ENCODE measurements around the gene IFNAR2.

The IFNAR2 gene

GRCh38 chr21:33266050-33266788 is 36.5 kb downstream of the IFNAR2 start, which contains the start of gene IL10RB (continued):
- TF ChIP-seq ZBTB11 (tag by site-specific recombination; conservative IDR thresholded peaks at IDR 0.05; ENCODE audit: low read depth) (peak; percentile 80), ZNF621 (tag by site-specific recombination; IDR thresholded peaks at IDR 0.05) (no peak), ZNF10 (tag by site-specific recombination; IDR thresholded peaks at IDR 0.05) (0 out of 2 replicates have a peak, but pooled peaks have one; percentile 34), ZBTB8A (tag by site-specific recombination; IDR thresholded peaks at IDR 0.05) (peak; percentile 72), PRDM6 (tag by site-specific recombination; IDR thresholded peaks at IDR 0.05) (no peak), ZNF580 (tag by site-specific recombination; IDR thresholded peaks at IDR 0.05) (no peak), REPIN1 (tag by site-specific recombination; IDR thresholded peaks at IDR 0.05; ENCODE audit: low read depth) (peak; percentile 16; the same call in 1 of the 2 replicates), ZBTB20 (tag by site-specific recombination; IDR thresholded peaks at IDR 0.05) (peak; percentile 81), ZBTB10 (tag by site-specific recombination; IDR thresholded peaks at IDR 0.05) (peak; percentile 63; the same call in 1 of the 2 replicates), GLIS1 (tag by site-specific recombination; IDR thresholded peaks at IDR 0.05) (peak; percentile 52), ZNF830 (tag by site-specific recombination; IDR thresholded peaks at IDR 0.05; ENCODE audit: low read depth) (no peak), ZBTB17 (tag by site-specific recombination; IDR thresholded peaks at IDR 0.05) (peak; percentile 63), HOXC10 (CRISPR knock-in tag; IDR thresholded peaks at IDR 0.05) (no peak), ZNF350 (tag by site-specific recombination; IDR thresholded peaks at IDR 0.05) (no peak)

GRCh38 chr21:33266789-33267135 is 37.0 kb downstream of the IFNAR2 start:
- CTCF ChIA-PET = interaction anchor here (0.5 to 1.4 kb wide), 3 partner anchors 14 to 95 kb away, joined by 3 read pairs; no protein-coding TSS in a partner anchor
- POLR2A ChIA-PET = interaction anchor here (0.6 to 2.4 kb wide), 4 partner anchors 14 to 58 kb away, joined by 3 to 11 read pairs (median 4); partner anchors contain the start of gene IFNAR1
- H3K27ac ChIP-seq (ENCODE audit: extremely low read depth, low read depth, low read length) = peak overlapping the region; percentile 25; the same call in 1 of the 2 replicates
- 0 out of 2 replicates have a peak, but pooled peaks have one; percentile 4 for TF ChIP-seq SP2 (tag by site-specific recombination; IDR thresholded peaks at IDR 0.05)
- TF ChIP-seq INSM2 (tag by site-specific recombination; IDR thresholded peaks at IDR 0.05) = no peak
- no peak for TF ChIP-seq ZNF426 (tag by site-specific recombination; IDR thresholded peaks at IDR 0.05)
- no peak for TF ChIP-seq ZNF140 (tag by site-specific recombination; IDR thresholded peaks at IDR 0.05)
- 0 out of 2 replicates have a peak, but pooled peaks have one; percentile 38 for TF ChIP-seq ZNF341 (tag by site-specific recombination; IDR thresholded peaks at IDR 0.05; ENCODE audit: low read depth)
- TF ChIP-seq ZNF623 (tag by site-specific recombination; IDR thresholded peaks at IDR 0.05) = no peak
- TF ChIP-seq KLF16 (tag by site-specific recombination; IDR thresholded peaks at IDR 0.05) = no peak
- TF ChIP-seq ZNF366 (tag by site-specific recombination; conservative IDR thresholded peaks at IDR 0.05) = no peak
- no peak for TF ChIP-seq IKZF3 (tag by site-specific recombination; IDR thresholded peaks at IDR 0.05)
- peak; percentile 50; the same call in 1 of the 2 replicates for TF ChIP-seq ZNF335 (tag by site-specific recombination; conservative IDR thresholded peaks at IDR 0.05)
- TF ChIP-seq ATF2 (tag by site-specific recombination; IDR thresholded peaks at IDR 0.05; ENCODE audit: low read depth) = no peak

More at GRCh38 chr21:33266789-33267135, 37.0 kb downstream of the IFNAR2 start:
- Histone ChIP-seq H3K4me3 (ENCODE audit: low read depth, low read length) (peak overlapping the region; percentile 75), H3K9me3 (ENCODE audit: control insufficient read depth, insufficient read depth, low read depth, low read length) (no peaks in the 10 kb centered on the region), H3K4me1 (ENCODE audit: control insufficient read depth, insufficient read depth, low read length) (no peaks in the 10 kb centered on the region), H3K36me3 (ENCODE audit: control insufficient read depth in 2 of 2, insufficient read depth in 1 of 2, low read length in 2 of 2) (peaks cover 0 to 32% of the 10 kb centered on the region in 2 experiments; a peak in 2 of 3 replicates)
